Keratinocyte (primary cell): ENCODE measurements around the gene PDE11A. TPM values are rescaled to one million over a fixed set of nuclear protein-coding genes. Genes with fewer than 3 reads are reported as not detected.

Source experiments
- DNase-seq: peaks from one replicate; pipeline ENCODE4 v3.0.0-alpha.2; 2011; ENCODE audit warnings: low read depth, missing footprints, low spot score
- FAIRE-seq: peaks from 2 replicates; lab custom pipeline; 2011; peaks lifted over from hg19 to GRCh38; lab: Jason Lieb, UNC
- H2AFZ ChIP-seq: 2 replicates; pipeline ENCODE4 v1.6.0; 2012; ENCODE audit warnings: low read length, control low read depth, inconsistent platforms; ENCODE audit not compliant: control insufficient read depth
- H3K27ac ChIP-seq: 2 replicates; pipeline ENCODE4 v1.5.1; 2011; ENCODE audit warnings: low read length; ENCODE audit not compliant: control insufficient read depth, insufficient read depth
- H3K27me3 ChIP-seq: 3 replicates; pipeline ENCODE4 v1.6.0; 2011; ENCODE audit warnings: low read length; ENCODE audit not compliant: control insufficient read depth, insufficient read depth; ENCODE audit errors: extremely low read depth
- H3K36me3 ChIP-seq, 2 experiments: 2 replicates in 1 of 2; 3 replicates in 1 of 2; pipeline ENCODE4 v1.5.1; 2011; ENCODE audit warnings: low read length in 2 of 2, mild to moderate bottlenecking in 1 of 2; ENCODE audit not compliant: control insufficient read depth in 2 of 2, insufficient read depth in 2 of 2; ENCODE audit errors: extremely low read depth in 1 of 2
- H3K4me1 ChIP-seq: 3 replicates; pipeline ENCODE4 v1.5.1; 2011; ENCODE audit warnings: low read length; ENCODE audit not compliant: control insufficient read depth, insufficient read depth; ENCODE audit errors: extremely low read depth
- H3K4me2 ChIP-seq: 3 replicates; pipeline ENCODE4 v1.6.0; 2011; ENCODE audit warnings: low read depth, low read length; ENCODE audit not compliant: control insufficient read depth, insufficient read depth; ENCODE audit errors: extremely low read depth
- H3K4me3 ChIP-seq, 3 experiments: fragments of 200-600 bp in 1 of 3; sonication (generic) in 1 of 3; 2 replicates in 2 of 3; 3 replicates in 1 of 3; pipeline ENCODE4 v1.5.1; 2011 to 2016; ENCODE audit warnings: low read length in 3 of 3, mild to moderate bottlenecking in 3 of 3, control low read depth in 2 of 3, inconsistent platforms in 1 of 3, low read depth in 1 of 3, mixed read lengths in 1 of 3, mixed run types in 1 of 3, moderate library complexity in 1 of 3; ENCODE audit not compliant: control insufficient read depth in 2 of 3, insufficient read depth in 2 of 3; ENCODE audit errors: extremely low read depth in 1 of 3
- H3K79me2 ChIP-seq: 2 replicates; pipeline ENCODE4 v1.6.0; 2012; ENCODE audit warnings: low read length; ENCODE audit not compliant: control insufficient read depth, insufficient read depth
- H3K9ac ChIP-seq: 3 replicates; pipeline ENCODE4 v1.6.0; 2011; ENCODE audit warnings: low read length; ENCODE audit not compliant: control insufficient read depth, insufficient read depth; ENCODE audit errors: extremely low read depth
- H3K9me1 ChIP-seq: 3 replicates; pipeline ENCODE4 v1.6.0; 2011; ENCODE audit warnings: low read length; ENCODE audit not compliant: control insufficient read depth, insufficient read depth; ENCODE audit errors: extremely low read depth
- H3K9me3 ChIP-seq: 2 replicates; pipeline ENCODE4 v1.5.1; 2012; ENCODE audit warnings: low read depth, low read length; ENCODE audit not compliant: control insufficient read depth
- H4K20me1 ChIP-seq: 3 replicates; pipeline ENCODE4 v1.6.0; 2011; ENCODE audit warnings: low read length; ENCODE audit not compliant: control insufficient read depth, insufficient read depth; ENCODE audit errors: extremely low read depth
- EZH2 ChIP-seq: IDR thresholded peaks from one replicate; pipeline ENCODE4 v1.6.1; 2012; ENCODE audit warnings: inconsistent platforms, mild to moderate bottlenecking, low read length, moderate library complexity
- dilution Hi-C: fragments of 300-500 bp; cut with MboI; formaldehyde crosslinking; loops from one replicate; pipeline ENCODE4 v1.7.0; 2020; ENCODE audit warnings: low sequenced_read_pairs; ENCODE audit not compliant: extremely low pct_ligation_motif_present
- polyA plus RNA-seq, 5 experiments: library from polyadenylated mRNA; depleted of rRNA in 3 of 5; stranded (reverse) in 3 of 5; stranded (forward) in 1 of 5; unstranded in 1 of 5; fragments of >200 nt; gene quantifications; 1 replicate in 1 of 5; 2 replicates in 3 of 5; 3 replicates in 1 of 5; pipeline versions ENCODE4 v1.2.1 to v1.2.3, GENCODE V29; 2011 to 2012; ENCODE audit warnings: missing spikeins in 2 of 5, low read depth in 1 of 5, low replicate concordance in 1 of 5
- TF ChIP-seq, protein P1 (sequence below), 3 experiments: IDR thresholded peaks in 1 of 3; conservative IDR thresholded peaks in 1 of 3; optimal IDR thresholded peaks in 1 of 3; 2 replicates in 2 of 3; 3 replicates in 1 of 3; pipeline versions ENCODE3 to v1.5.1; 2011; ENCODE audit warnings: low read length in 3 of 3, mild to moderate bottlenecking in 3 of 3, moderate library complexity in 2 of 3, control low read depth in 1 of 3, inconsistent platforms in 1 of 3; ENCODE audit not compliant: insufficient read depth in 2 of 3; ENCODE audit errors: extremely low read depth in 1 of 3

Gene PDE11A
- polyA plus RNA-seq, 1 donor (not counting 4 experiments of a cell fraction or from before 2014, with no cell fraction given): 0.01 TPM

- dilution Hi-C loops: no loop called here
- Histone ChIP-seq H2AFZ (no peak overlapping the region), H3K9ac (no peak overlapping the region), H3K4me3 (no peak overlapping the region), H3K9me3 (no peaks in the 10 kb centered on the region), H3K4me1 (no peaks in the 10 kb centered on the region), H3K36me3 (no peaks in the 10 kb centered on the region), H3K27me3 (no peaks in the 10 kb centered on the region), H3K9me1 (no peaks in the 10 kb centered on the region), H3K4me2 (no peak overlapping the region), H3K79me2 (no peaks in the 10 kb centered on the region), H3K27ac (no peak overlapping the region), H4K20me1 (no peaks in the 10 kb centered on the region)
- no peak for DNase-seq
- TF ChIP-seq EZH2: no peak
- TF ChIP-seq, protein P1, sequence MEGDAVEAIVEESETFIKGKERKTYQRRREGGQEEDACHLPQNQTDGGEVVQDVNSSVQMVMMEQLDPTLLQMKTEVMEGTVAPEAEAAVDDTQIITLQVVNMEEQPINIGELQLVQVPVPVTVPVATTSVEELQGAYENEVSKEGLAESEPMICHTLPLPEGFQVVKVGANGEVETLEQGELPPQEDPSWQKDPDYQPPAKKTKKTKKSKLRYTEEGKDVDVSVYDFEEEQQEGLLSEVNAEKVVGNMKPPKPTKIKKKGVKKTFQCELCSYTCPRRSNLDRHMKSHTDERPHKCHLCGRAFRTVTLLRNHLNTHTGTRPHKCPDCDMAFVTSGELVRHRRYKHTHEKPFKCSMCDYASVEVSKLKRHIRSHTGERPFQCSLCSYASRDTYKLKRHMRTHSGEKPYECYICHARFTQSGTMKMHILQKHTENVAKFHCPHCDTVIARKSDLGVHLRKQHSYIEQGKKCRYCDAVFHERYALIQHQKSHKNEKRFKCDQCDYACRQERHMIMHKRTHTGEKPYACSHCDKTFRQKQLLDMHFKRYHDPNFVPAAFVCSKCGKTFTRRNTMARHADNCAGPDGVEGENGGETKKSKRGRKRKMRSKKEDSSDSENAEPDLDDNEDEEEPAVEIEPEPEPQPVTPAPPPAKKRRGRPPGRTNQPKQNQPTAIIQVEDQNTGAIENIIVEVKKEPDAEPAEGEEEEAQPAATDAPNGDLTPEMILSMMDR (optimal IDR thresholded peaks at IDR 0.05 in 1 of 3, IDR thresholded peaks at IDR 0.05 in 1 of 3, conservative IDR thresholded peaks at IDR 0.05 in 1 of 3; ENCODE audit: extremely low read depth in 1 of 3, insufficient read depth in 2 of 3, low read length in 3 of 3): no peak
- FAIRE-seq: no peak
Observed at GRCh38 chr2:177930916-177931315, 141.7 kb downstream of the PDE11A start.

DNA sequence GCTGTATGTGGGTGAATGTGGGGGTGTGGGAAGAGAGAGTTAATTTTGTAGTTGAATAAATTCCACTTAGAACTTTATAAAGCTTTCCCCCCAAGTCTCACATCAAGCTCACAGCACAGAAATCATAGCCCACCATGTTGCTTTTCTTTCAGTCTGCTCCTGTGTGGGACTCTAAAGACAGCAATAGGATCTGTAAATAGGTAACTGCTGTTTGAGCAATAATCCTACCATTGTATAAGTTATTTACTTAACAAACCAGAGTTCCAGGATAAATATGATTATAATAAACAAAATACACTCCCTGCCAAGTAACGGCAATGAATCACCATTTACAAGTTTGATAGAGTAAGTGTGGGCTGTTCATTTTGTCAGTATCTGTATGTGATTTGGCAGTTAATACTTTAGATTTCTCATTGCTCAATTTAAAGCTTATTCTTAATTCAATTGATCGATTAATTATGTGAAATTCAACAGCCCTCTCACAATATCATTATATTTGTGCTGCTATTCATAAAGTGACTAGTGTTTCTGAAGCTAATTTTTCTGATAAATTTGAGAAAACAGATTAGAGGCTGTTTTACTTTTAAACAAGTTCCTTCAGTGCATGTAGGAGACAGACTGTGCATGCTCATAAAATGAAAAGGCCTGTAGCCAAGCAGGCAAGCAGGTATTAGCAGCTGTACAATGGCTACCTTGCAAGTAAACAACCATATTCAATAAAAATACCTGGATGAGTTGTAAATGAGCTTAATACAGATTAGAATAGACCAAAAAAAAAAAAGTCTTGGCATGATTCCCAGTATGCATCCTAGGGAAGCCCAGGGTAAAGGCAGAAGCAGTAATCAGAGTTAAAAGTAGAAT, 142.7 kb downstream of the PDE11A start:
- no peak overlapping the region for H3K27ac ChIP-seq
- no peak for FAIRE-seq
- DNase-seq: no peak
- H3K4me3 ChIP-seq: no peak overlapping the region
- dilution Hi-C loops: no loop called here
- H3K4me1 ChIP-seq: no peaks in the 10 kb centered on the region
- no peaks in the 10 kb centered on the region for H3K79me2 ChIP-seq
- H3K36me3 ChIP-seq: no peaks in the 10 kb centered on the region
- H3K27me3 ChIP-seq: no peaks in the 10 kb centered on the region
- no peak overlapping the region for H2AFZ ChIP-seq
- no peaks in the 10 kb centered on the region for H3K9me1 ChIP-seq
- H3K4me2 ChIP-seq: no peak overlapping the region
- no peaks in the 10 kb centered on the region for H3K9me3 ChIP-seq
- no peak for TF ChIP-seq EZH2
- TF ChIP-seq, protein P1 (optimal IDR thresholded peaks at IDR 0.05 in 1 of 3, IDR thresholded peaks at IDR 0.05 in 1 of 3, conservative IDR thresholded peaks at IDR 0.05 in 1 of 3; ENCODE audit: extremely low read depth in 1 of 3, insufficient read depth in 2 of 3, low read length in 3 of 3): no peak
- no peaks in the 10 kb centered on the region for H4K20me1 ChIP-seq
- no peak overlapping the region for H3K9ac ChIP-seq
